SU-DHL-6 (cell line): ENCODE data around the gene ZCCHC3.

ENCODE experiments used
- EZH2phosphoT487 ChIP-seq: fragments of 200-600 bp; sonication (generic), shearing (Covaris generic); conservative IDR thresholded peaks from 2 replicates; pipeline ENCODE4 v1.6.1; 2018; ENCODE audit warnings: mild to moderate bottlenecking, antibody characterized with exemption, low read length, moderate library complexity, mixed read lengths
- TF ChIP-seq, protein P1 (sequence below): fragments of 200-600 bp; sonication (generic); IDR thresholded peaks from one replicate; pipeline ENCODE4 v1.5.1; 2017; ENCODE audit warnings: antibody characterized with exemption, mild to moderate bottlenecking, low read length, moderate library complexity; ENCODE audit not compliant: insufficient read depth, poor library complexity, severe bottlenecking

DNA sequence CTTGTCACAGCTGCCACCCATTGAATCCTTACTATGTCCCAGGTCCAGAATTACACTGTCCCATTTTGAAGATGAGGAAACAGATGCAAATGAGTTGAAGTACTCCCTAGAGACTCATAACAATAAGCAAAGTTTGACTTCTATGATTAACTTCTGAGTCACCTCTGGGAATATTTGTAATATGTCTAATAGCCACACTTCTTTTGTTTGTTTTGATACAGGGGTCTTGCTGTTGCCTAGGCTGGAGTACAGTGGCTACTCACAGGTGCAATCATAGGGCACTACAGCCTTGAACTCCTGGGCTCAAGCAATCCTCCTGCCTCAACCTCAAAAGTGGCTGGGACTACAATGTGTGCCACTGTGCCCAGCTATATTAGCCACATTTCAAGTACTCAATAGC is 16.6 kb downstream of the ZCCHC3 start:
- TF ChIP-seq, protein P1, sequence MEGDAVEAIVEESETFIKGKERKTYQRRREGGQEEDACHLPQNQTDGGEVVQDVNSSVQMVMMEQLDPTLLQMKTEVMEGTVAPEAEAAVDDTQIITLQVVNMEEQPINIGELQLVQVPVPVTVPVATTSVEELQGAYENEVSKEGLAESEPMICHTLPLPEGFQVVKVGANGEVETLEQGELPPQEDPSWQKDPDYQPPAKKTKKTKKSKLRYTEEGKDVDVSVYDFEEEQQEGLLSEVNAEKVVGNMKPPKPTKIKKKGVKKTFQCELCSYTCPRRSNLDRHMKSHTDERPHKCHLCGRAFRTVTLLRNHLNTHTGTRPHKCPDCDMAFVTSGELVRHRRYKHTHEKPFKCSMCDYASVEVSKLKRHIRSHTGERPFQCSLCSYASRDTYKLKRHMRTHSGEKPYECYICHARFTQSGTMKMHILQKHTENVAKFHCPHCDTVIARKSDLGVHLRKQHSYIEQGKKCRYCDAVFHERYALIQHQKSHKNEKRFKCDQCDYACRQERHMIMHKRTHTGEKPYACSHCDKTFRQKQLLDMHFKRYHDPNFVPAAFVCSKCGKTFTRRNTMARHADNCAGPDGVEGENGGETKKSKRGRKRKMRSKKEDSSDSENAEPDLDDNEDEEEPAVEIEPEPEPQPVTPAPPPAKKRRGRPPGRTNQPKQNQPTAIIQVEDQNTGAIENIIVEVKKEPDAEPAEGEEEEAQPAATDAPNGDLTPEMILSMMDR = no peak
- TF ChIP-seq EZH2phosphoT487 = no peak
